NB4 (cell line): ENCODE measurements around the gene PSPC1.
A peak's percentile ranks its signal among the peaks of the same experiment; 100 is the strongest.

ENCODE experiments used
- DNase-seq: peaks from one replicate; pipeline ENCODE4 v3.0.0; 2010; ENCODE audit warnings: low read depth
- H3K4me3 ChIP-seq: one replicate; pipeline ENCODE4 v1.5.1; 2011; ENCODE audit warnings: mild to moderate bottlenecking, low read depth, low read length, moderate library complexity
- CTCF ChIP-seq: IDR thresholded peaks from one replicate; pipeline ENCODE4 v1.5.1; 2012; ENCODE audit warnings: low read depth, low read length
- MAX ChIP-seq: IDR thresholded peaks from 2 replicates; pipeline ENCODE4 v1.6.1; 2011; ENCODE audit warnings: low read depth, low read length
- MYC ChIP-seq: IDR thresholded peaks from 2 replicates; pipeline ENCODE4 v1.6.1; 2011; ENCODE audit warnings: low read depth, low read length
- POLR2A ChIP-seq: IDR thresholded peaks from 2 replicates; pipeline ENCODE4 v1.6.1; 2011; ENCODE audit warnings: mild to moderate bottlenecking; ENCODE audit not compliant: insufficient read length; ENCODE audit errors: extremely low read depth

The PSPC1 gene

GRCh38 chr13:19668778-19669177 is 114.0 kb downstream of the PSPC1 start:
- no peak for DNase-seq
- H3K4me3 ChIP-seq, result no peak overlapping the region
- TF ChIP-seq CTCF (no peak), MAX (no peak), POLR2A (no peak), MYC (no peak)

GRCh38 chr13:19665427-19665859 is 117.3 kb downstream of the PSPC1 start:
- no peak for DNase-seq
- TF ChIP-seq MAX (no peak), CTCF (no peak), POLR2A (no peak), MYC (no peak)
- H3K4me3 ChIP-seq, result no peak overlapping the region

GRCh38 chr13:19664481-19665230 is 118.1 kb downstream of the PSPC1 start:
- DNase-seq, result peak; percentile 60
- TF ChIP-seq POLR2A (no peak), CTCF (no peak), MAX (0 out of 2 replicates have a peak, but pooled peaks have one; percentile 34)
- no peak overlapping the region for H3K4me3 ChIP-seq

GRCh38 chr13:19663416-19663979 is 119.2 kb downstream of the PSPC1 start:
- no peak overlapping the region for H3K4me3 ChIP-seq
- no peak for TF ChIP-seq POLR2A
- TF ChIP-seq MYC, result no peak
- TF ChIP-seq CTCF, result no peak
- no peak for TF ChIP-seq MAX
- DNase-seq, result no peak

GRCh38 chr13:19661561-19661960 is 121.2 kb downstream of the PSPC1 start:
- H3K4me3 ChIP-seq, result no peak overlapping the region
- no peak for DNase-seq
- no peak for TF ChIP-seq MAX
- TF ChIP-seq CTCF, result no peak
- TF ChIP-seq MYC, result no peak
- TF ChIP-seq POLR2A, result no peak
